A673 (cell line): ENCODE data around the gene NEURL1B.

ENCODE experiments used
- EZH2 ChIP-seq: fragments of 200-600 bp; sonication (generic); IDR thresholded peaks from 2 replicates; pipeline ENCODE4 v1.6.1; 2017; ENCODE audit warnings: borderline replicate concordance, low read depth, mild to moderate bottlenecking, mixed read lengths, antibody characterized with exemption, low read length; ENCODE audit not compliant: poor library complexity, severe bottlenecking
- TF ChIP-seq, protein P1 (sequence below): fragments of 300-800, 200-600 bp; sonication (generic); conservative IDR thresholded peaks from 2 replicates; pipeline ENCODE4 v1.5.1; 2017; ENCODE audit warnings: low read depth, mild to moderate bottlenecking, antibody characterized with exemption, low read length, moderate library complexity, mixed read lengths

DNA sequence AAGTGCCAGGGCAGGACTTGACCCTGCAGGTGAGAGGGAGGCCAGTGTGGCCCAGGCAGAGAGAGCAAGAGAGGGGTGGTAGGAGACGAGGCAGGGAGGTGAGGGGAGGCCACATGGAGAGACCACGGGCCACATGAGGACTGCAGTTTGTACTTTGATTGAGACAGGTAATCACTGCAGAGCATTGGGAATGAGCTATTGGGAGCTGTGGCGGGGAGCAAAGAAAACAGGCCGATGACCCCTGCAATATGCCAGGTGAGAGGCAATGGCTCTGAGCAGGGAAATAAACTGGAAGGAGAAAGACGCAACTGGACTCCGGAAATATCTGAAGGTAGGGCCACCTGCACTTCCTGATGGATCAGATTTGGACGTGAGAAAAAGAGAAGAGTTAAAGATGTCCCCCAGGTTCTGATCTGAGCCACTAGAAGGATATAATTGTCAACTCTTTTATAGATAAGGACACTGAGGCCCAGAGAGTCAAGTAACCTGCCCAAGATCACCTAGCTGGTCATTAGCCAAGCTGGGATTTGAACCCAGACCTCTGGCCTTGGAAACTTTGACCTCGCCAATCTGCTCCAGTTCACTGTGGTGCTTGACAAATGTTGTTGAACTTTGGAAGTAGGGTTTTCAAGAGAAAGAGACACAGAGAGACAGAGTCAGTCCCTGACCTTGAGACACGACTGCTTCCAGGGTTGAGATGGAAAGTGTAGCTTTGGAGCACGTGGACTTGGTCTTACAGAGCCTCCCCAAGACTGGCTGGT lies 87.6 kb downstream of the NEURL1B start:
- TF ChIP-seq, protein P1, sequence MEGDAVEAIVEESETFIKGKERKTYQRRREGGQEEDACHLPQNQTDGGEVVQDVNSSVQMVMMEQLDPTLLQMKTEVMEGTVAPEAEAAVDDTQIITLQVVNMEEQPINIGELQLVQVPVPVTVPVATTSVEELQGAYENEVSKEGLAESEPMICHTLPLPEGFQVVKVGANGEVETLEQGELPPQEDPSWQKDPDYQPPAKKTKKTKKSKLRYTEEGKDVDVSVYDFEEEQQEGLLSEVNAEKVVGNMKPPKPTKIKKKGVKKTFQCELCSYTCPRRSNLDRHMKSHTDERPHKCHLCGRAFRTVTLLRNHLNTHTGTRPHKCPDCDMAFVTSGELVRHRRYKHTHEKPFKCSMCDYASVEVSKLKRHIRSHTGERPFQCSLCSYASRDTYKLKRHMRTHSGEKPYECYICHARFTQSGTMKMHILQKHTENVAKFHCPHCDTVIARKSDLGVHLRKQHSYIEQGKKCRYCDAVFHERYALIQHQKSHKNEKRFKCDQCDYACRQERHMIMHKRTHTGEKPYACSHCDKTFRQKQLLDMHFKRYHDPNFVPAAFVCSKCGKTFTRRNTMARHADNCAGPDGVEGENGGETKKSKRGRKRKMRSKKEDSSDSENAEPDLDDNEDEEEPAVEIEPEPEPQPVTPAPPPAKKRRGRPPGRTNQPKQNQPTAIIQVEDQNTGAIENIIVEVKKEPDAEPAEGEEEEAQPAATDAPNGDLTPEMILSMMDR: no peak
- no peak for TF ChIP-seq EZH2
